Tibial nerve (tissue), 3 donors: Measurements from ENCODE around the gene TMEM168.

Source experiments
- POLR2A ChIP-seq, 2 donors: fragments of 450-650 bp; IDR thresholded peaks; one replicate each; pipeline ENCODE4 v1.6.1; 2017; ENCODE audit warnings: antibody characterized with exemption in 2 of 2, mild to moderate bottlenecking in 2 of 2, moderate library complexity in 2 of 2
- TF ChIP-seq, protein P1 (sequence below), 5 experiments: fragments of 200-600 bp in 3 of 5; fragments of 450-650 bp in 2 of 5; sonication (generic) in 3 of 5; IDR thresholded peaks; one replicate each; pipeline ENCODE4 v1.5.1; 2016 to 2019; ENCODE audit warnings: antibody characterized with exemption in 5 of 5, mild to moderate bottlenecking in 3 of 5, moderate library complexity in 2 of 5

- no peak for TF ChIP-seq POLR2A (IDR thresholded peaks at IDR 0.05)
- TF ChIP-seq, protein P1, sequence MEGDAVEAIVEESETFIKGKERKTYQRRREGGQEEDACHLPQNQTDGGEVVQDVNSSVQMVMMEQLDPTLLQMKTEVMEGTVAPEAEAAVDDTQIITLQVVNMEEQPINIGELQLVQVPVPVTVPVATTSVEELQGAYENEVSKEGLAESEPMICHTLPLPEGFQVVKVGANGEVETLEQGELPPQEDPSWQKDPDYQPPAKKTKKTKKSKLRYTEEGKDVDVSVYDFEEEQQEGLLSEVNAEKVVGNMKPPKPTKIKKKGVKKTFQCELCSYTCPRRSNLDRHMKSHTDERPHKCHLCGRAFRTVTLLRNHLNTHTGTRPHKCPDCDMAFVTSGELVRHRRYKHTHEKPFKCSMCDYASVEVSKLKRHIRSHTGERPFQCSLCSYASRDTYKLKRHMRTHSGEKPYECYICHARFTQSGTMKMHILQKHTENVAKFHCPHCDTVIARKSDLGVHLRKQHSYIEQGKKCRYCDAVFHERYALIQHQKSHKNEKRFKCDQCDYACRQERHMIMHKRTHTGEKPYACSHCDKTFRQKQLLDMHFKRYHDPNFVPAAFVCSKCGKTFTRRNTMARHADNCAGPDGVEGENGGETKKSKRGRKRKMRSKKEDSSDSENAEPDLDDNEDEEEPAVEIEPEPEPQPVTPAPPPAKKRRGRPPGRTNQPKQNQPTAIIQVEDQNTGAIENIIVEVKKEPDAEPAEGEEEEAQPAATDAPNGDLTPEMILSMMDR (IDR thresholded peaks at IDR 0.05), result no peak
These were observed 20.1 kb downstream of the TMEM168 start for GRCh38 chr7:112770051-112770450.
